Stimulated activated CD4-positive, alpha-beta T cell treated with anti-CD3 and anti-CD28 coated beads, TNF-alpha, amount 100 ng/mL, for 4 hours (primary cell): ENCODE data around the gene PLXNA4.

Source experiments
- DNase-seq, 3 experiments: peaks; one replicate each; pipeline ENCODE4 v3.0.0-alpha.2; 2020; ENCODE audit warnings: low read depth in 3 of 3

The PLXNA4 gene

DNA sequence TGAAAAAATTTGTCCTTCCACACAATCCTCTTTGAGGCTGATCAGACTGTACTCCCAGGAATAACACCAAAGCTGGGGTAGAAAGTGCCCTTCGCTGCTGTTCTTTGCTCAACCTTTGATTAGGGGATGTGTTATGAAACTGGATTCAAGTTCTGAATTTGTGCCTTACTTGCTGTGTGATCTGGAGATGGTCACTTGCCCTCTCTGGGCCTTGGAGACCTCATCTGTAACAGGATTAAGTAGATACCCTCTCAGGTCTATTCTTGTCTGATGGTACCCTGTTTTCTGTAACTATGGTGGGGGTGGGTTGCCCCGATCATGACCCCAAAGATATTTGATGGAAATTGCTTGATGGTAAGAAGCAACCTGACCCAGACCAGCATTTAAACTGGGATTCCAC is 368.5 kb downstream of the PLXNA4 start:
- DNase-seq = no peak

DNA sequence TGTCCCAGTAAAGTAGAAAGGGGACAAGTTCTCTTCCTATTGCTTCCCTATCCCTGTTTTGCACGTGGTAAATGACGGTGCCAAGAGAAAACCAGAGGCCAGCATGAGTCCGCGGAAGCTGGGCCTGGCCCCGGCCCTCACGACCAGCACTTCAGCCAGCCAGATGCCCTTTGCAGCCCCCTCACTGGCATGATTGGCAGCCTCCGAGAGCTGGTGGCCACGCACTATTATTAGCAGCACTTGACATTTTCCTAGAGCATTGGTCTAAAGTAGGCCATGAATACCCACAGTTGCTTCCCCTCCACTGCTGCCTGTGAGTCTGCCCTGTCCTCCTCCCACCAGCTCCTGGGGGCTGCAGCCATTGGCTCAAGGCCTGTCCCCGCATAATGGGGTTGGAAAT is 369.1 kb downstream of the PLXNA4 start:
- no peak for DNase-seq

DNA sequence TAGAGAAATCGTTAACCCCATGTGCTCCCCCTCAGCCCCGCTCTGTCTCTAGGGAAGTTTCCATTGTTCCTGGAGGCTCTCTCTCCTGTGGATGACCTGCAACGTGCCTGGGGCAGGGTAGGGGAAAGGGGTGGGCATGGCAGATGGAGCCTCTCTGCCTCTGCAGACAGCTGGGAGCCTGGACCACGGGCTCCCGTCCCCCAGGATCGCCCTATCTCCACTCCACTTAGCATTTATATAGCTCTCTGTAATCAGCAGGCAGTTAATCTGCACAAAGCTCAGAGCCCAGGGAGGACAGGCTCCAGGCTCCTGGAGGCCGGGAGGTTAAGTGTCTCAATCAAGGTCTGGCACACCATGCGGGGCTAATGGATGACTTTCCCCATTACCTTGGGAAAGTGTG is 369.7 kb downstream of the PLXNA4 start:
- no peak for DNase-seq

DNA sequence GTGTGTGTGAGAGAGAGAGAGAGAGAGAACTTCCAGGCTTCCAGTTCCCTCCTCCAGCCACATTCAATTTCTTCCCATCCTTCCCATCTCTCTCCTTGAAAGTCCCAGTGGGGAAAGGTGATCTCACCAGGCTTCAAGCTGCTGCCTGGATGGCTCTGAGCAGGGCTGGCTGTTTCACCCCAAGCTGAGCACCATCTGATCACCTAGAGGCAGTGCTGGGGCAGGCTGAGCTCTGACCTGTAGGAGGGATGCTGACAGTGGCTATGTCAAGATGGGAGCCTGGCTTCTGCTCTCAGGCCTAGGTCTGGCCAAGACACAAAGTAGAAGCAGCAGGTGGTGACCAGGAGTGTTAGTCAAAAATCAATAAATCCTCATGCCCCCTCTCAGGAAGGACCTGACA is 370.8 kb downstream of the PLXNA4 start:
- no peak for DNase-seq

DNA sequence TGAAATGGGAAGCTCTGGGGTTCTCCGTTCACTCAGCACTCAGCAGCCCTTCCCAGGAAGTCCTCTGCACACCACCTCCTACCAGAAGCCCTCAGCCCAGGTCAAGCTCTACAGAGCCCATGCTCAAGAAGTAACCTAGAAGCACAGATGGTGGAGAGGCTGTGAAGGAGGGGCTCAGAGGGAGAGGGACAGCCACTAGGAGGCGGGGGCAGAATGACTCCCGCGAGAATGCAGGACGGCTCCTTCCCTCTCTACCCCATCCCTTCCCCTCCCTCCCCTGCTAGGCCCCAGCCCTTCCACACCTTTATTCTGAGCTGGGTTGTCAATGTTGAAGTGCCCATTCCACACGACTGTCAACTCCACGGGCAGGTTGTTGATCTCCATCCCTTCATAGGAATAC is 373.2 kb downstream of the PLXNA4 start:
- DNase-seq = no peak

DNA sequence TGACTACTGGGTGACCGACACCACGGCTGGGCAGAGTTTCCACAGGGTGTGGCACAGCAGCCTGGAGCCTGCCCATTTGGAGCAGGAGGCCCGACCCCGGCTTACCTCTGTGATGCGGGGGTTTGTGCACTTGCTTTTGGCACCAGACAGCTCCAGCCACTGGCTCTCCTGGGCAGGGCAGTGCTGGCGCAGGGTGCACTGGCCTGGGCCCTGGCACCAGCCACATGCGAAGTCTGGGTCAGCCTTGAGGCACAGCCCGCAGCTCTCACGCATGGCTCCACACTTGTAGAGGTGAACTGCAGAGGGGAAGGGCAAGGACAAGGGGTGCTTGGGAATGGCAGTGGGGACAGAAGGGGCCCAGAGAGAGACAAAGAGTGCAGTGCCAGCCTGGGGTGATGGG is 373.7 kb downstream of the PLXNA4 start:
- DNase-seq = no peak

DNA sequence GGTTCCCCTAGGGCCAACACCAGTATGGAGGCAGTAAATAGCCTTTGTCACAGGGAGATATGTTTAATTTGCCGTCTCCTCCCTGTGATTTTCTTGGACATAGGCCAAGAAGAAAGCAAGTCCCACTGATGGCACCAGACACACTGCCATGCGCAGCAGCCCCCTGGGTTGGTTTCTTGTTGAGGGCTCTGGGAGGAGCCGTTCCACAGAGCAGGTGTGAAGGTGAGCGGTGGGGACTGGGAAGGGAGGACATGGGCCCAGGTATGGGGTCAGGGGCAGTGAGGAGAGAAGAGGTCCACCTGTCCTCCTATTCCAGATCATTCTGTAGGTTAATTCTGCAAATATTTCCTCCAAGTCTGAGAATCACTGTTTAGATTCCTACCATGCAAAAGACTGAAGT is 376.1 kb downstream of the PLXNA4 start:
- DNase-seq = no peak

DNA sequence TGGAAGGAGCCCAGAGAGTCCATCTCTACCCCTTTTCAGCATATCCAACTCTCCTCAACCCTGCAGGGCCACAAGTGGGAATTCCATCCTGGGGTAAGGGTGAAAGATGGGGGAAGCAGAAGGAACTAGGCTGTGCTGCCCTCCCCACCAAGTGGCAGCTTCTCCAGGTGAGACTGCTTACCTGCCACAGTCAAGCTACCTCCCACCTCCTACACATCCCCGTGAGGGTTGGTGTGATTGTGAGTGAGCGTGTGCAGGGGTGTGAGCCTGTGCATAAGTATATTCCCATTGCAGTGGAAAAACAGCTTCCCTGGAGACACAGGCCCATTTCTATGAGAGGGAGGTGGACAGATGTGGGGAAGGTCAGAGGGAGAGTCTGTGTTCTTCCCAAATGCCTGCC is 376.6 kb downstream of the PLXNA4 start:
- no peak for DNase-seq

DNA sequence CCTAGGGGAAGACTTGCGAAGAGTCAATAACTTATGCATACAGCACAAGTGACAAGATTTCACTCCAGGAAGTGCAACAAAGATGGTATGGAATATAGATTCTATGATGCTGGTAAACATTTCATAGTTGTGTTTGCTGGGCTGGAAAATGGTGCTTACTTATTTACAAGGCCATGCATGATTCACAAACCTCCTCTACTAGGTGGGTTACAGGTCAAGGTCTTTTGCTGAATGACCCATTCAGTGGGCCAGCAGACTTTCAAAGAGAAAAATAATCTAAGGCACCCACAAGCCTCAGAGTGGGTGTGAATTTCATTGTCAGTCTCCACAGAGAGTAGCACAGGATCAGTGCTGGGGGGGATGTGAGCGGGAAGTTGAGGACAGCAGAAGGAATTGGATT is 378.5 kb downstream of the PLXNA4 start:
- no peak for DNase-seq

DNA sequence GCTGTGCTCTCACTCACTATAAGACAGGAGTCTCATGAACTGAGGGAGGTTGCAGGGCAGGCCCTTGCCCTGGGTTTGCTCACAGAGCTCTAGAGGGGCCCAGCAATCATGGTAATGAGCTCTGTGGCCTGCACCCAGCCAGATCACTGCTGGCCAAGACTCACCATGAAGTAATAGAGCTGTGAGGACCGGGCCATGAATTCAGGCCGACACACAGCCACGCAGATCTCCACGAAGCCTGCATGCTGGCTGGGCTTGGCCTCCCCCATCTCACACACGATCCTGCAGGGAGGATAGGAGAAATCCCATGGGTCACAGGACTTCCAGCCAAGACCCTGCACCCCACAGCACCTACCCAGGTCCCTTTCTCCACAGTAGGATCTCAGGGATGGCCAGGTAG is 382.4 kb downstream of the PLXNA4 start:
- no peak for DNase-seq

DNA sequence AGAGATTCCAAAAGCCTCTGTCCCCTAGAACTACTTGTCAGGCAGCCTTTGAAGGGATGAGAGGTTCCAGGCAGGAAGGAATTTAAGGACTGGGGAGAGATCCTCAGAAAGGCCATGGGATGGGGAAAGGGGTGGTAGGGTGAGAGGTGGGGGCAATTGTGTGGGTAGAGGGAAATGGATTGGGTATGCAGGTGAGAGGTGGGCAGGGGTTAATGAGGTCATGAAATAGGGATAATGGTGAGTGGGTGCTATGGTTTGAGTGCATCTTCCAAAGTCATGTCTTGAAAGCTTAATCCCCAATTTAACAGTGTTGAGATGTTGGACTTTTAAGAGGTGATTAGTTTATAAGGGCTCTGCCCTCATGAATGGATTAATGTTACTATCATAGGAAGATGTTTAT is 383.5 kb downstream of the PLXNA4 start:
- no peak for DNase-seq

DNA sequence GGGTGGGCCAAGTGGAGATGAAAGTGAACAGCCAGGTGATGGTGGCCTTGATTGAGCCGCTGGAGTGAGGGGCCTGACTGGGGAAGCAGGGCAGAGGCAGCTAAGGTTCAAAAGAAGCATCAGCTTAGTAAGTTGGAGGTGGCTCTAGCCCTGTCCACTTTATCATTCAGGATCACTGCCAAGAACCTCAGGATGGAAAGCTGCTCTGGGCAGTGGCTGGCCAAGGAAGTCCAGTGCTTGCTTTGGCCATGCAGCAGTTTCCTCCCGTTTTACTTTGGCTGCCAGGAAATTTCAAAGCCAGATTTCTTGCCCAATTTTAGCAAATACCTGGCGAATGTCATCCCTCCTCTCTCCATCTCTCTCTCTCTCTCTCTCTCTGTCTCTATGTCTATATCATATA is 384.9 kb downstream of the PLXNA4 start:
- DNase-seq = no peak

DNA sequence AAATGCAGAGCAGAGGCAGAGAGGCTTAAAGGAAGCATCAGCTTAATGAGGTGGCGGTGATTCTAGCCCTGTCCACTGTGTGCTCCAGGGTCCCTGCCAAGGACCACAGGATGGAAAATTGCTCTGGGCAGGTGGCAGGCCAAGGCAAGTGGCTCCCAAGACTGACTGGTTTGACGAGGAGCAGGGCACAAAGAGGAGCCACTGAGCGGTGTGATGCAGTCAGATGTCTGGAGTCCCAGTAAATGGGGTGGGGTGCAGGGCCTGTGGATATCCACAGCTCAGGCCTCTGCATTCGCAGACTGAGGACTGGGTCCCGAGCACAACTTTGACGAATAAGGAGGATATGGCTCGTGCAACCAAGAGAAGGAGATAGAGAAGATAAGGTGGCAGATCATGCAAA is 385.6 kb downstream of the PLXNA4 start:
- DNase-seq = no peak

DNA sequence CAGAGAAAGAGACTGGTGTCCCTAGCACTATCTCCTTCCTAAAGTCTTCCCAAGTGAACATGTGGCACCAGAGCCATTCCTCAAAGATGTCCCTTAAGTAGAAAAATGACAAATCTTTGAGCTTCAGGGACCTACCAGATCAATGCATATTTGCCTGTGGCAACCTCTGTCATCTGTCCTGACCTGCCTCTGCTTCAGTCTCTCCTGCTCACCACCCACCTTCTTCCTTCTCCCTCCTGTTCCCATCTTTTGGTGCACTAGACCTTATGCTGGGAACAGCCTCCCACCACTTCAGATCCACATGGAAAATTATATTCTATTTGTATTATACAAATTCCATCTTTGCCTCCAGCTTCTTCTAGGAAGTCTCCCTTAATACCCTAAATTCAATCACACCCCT is 386.4 kb downstream of the PLXNA4 start:
- DNase-seq = no peak

DNA sequence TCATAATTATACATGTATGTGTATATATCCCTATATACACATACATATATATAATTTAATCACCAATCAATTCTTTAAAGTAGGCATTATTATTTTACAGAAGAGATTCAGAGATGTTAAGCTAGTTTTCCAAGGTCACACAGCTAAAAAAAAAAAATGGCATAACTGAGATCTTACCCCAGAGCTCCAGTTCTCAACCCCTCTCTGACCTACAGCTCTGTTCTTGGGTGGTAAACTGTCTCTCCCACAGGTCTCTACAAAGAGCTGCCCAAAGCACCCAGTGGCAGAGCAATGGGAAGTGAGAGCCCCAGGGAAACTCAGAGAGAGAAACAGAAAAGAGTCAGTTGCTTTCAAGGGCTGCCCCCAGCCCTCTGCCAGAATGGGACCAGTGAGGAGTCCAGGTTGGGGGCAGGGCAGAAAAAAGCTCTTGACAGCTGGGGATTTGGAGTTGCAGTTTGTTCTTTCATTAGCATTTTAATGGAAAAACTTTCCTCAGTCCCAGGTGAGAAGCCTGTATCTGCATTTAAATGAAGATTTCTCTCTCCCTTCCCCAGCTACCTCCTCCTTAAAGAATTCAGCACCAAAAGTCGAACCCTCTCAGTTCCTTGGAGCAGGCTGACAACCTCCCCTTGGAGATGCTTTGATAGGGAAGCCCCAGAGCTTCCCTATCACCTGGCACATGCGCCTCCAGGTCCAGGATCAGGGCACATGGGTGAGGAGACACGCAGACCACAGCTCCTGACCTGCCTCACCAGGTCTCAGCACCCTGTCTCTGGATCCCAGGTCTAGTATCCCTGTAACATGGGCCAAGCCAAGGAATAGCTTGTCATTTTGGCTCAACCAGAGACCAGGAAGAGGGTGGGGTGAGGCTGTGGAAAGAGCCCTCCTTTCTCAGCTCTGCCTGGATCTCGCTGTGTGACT is 388.1 kb downstream of the PLXNA4 start:
- no peak for DNase-seq

DNA sequence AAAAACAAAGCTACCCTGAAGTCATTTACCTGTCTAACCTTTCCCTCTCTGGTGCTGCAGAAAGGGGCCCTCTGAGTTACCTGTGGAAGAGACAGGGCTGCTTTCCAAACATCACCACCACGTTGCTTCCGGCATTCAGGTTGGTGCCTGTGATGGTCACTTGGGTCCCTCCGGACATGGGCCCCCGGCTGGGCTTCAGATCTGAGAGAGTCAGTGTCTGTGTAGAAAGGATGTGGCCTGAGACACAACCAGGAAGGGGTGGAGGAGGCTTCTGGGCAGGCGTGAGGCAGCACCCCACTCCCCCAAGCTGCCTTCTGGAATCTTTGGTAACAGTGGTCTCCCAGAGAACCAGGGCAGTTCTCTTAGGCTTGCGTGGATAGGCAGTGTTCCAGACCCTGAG is 388.9 kb downstream of the PLXNA4 start:
- no peak for DNase-seq

DNA sequence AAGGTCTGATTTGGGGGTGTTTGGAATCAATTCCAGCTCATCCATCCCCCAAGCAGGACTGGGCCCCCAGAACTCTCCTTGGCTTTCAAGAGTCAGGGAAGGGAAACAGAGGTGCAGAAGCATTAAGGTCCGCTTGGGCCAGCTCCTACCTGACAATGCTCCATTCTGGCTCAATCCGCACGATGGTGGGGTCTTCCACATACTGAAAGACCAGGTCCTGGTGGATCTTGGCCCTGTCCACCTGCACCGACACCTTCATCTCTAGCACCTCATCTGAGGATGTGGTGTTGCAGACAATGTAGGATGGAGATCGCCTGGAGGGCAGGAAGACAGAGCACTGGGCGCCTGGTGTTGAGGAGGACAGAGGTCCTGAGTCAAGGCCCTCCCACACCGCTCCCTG is 391.1 kb downstream of the PLXNA4 start:
- no peak for DNase-seq

DNA sequence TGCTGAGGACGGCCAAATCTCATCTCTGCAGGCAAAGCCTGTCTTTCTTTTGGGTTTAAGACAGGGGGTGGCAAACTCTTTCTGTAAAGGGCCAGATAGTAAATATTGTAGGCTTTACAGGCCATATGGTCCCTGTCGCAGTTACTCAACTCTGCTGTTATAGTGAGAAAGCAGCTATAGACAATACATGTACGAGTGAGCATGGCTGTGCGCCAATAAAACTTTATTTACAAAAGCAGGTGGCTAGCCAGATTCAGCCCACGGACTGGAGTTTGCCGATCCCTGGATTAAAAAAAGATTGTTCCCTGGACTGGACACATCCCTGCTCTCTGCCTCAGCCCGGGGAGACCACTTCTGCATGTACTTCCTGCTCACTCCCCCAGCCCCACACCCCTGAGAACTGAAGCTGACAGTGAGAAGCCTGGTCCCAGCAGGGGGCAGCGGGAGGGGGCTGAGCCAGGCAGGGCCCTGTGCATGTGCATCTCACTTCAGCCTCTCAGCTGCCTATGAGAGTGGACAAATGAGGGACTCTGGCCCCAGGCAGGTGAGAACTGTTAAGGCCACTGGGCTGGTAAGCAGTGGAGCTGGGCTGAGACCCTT is 392.4 kb downstream of the PLXNA4 start:
- no peak for DNase-seq

DNA sequence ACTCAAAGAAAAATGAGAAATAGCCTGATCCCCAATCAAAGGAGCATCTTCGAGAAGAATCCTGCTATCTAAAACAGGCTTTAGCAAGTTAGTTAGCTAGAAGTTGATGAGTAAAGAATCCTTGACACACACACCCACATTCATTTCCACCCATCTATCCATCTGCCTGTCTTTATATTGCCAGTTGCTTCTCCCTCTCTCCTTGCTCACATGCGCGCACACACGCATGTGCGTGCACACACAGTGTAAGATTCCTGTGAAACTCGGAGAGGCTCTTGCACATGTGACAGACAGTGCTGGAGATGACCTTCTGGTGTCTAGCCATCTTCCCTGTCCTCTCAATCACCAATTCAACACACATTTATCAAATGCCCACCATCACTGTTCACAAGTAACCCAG is 393.3 kb downstream of the PLXNA4 start:
- DNase-seq = no peak

DNA sequence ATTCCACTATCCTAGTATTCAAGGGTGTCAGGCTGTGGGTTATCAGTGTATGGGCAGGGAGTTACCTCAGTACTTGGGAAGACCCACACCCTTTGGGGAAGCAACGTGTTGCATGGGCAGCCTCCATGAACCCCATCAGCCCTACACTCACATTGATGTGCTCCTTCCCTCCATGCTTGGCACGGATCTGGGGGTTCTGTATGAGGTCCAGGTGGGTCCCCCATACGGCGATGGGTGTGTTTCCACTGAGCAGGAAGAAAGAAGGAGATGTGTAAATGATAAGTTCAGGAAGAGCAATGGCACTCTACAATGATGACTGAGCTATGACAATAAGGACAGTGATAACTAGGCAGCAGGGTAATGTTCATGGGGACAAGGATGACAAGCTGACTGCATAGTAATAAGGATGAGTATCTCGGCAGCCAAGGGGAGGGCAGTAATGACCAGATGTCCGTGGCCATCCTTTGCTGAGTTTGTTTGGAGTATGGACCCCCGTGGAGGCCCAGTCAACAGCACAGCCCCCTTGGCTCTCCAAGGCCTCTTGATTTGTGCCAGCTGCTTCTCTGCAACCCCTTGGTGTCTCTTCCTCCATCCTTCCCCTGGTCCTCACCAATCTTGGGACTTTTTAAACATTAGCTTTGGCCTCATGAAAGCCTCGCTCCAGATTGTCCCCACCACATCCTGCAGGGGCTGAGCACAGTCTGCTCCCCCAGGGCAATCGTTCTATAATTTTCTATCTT is 394.2 kb downstream of the PLXNA4 start:
- no peak for DNase-seq

DNA sequence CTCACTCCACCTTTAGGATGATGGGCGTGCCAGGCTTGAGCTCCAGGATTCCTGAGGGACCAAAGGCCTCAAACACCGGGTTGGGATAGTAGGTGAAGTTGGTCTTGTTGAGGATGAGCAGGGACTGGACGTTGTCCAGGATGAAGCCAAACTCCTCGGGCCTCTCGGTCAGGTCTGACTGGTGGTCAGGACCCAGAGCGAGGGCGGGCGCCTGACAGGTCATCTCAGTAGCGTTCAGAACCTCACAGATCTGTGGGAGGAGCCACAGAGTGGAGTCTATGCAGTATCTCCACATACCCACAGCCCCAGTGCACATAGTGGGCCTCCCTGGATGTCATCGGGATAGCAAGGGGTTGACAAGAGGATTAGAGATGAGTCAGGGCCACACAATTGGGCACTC is 394.9 kb downstream of the PLXNA4 start:
- no peak for DNase-seq

DNA sequence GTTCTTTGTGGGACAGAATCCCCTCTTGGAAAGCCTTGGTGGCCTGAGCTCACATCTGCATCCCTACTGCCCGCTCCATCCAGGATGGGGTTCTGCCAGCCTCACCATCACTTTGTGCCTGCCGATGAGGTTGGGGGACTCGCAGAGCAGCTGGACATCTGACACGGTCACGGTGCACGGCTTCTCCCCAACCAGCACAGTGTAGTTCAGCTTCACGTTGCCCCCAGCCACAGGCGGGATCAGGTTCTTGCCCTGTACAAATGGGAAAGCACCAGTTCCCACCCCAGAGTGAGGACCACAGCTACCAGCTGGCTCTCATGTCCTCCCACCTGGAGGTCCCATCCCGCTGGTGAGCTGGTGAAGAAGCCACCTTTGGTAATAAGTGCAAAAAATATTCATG is 395.8 kb downstream of the PLXNA4 start:
- no peak for DNase-seq

DNA sequence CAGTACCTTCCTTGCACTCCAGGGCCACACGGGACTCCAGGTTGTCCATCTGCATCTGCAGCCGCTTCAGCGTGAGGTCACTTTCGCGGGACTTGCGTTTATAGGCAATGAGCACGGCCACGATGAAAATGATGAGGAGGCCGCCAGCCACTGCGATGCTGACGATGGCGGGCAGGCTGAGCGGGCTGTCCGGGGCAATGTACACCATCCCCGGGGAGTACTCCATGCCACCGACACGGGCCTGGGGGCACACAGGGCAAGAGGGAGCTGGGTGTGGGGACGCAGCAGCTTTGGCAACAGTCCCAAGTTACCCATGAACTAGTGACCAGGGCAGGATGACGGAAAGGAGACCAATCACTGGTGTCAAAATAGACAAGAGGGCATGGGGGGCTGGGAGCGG is 396.6 kb downstream of the PLXNA4 start:
- DNase-seq = no peak
